ENCODE measurements around the gene NOTCH4. TPM values are rescaled to one million over a fixed set of nuclear protein-coding genes. Genes with fewer than 3 reads are reported as not detected.
A peak's percentile ranks its signal among the peaks of the same experiment; 100 is the strongest.

Gene NOTCH4
- total RNA-seq, 1 donor from 2014 or later = 9.9 TPM

DNA sequence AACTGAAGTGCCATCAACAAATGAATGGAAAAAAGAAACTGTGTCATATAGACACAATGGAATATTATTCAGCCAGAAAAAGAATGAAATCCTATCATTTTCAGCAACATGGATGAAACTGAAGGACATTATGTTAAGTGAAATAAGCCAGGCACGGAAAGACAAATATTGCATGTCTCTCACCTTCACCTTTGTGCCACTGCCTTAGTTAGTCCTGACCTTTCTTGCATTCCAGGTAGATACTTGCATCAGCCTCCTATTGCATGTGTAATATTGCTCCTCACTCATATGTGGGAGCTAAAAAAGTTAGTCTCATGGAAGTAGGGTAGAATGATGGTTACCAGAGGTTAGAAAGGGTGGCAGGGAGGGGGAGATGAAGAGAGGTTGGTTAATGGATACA, 14.9 kb downstream of the NOTCH4 start:
- Histone ChIP-seq H3K9ac (ENCODE audit: low read depth in 1 of 3, low read length in 3 of 3) (no peak overlapping the region), H3K4me1 (ENCODE audit: control insufficient read depth in 3 of 3, insufficient read depth in 3 of 3, low read length in 3 of 3) (no peaks in the 10 kb centered on the region), H3K27ac (ENCODE audit: low read depth, low read length) (no peak overlapping the region), H3K36me3 (ENCODE audit: control insufficient read depth in 3 of 3, insufficient read depth in 3 of 3, low read length in 3 of 3) (no peaks in the 10 kb centered on the region), H3K9me3 (ENCODE audit: control insufficient read depth in 3 of 3, low read length in 3 of 3) (no peaks in the 10 kb centered on the region), H3K4me3 (ENCODE audit: low read length in 3 of 3) (no peak overlapping the region), H3K27me3 (ENCODE audit: control insufficient read depth in 3 of 3, insufficient read depth in 3 of 3, low read length in 3 of 3) (peaks cover under 1 to 5% (median 4%) of the 10 kb centered on the region in 3 donors)

DNA sequence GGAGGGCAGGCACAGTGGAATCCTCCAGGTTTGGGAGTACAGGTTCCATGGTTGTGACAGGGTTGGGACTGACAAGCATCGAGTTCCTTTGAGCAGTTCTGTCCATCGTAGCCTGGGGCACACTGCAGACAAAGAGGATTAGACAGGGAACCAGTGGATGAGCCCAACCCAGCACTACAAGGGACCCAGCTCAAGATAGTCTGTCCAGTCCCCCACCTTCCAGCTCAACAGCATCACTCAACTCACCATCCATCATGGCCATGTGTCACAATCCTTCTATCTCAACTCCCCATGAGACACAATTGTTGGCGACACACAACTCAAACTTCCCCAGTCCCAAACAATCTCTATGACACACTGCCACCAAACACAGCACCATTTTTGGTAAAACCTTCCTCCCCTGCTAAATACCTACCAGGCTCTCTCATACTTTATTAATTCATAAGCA, 19.6 kb downstream of the NOTCH4 start:
- H3K27me3 ChIP-seq (ENCODE audit: control insufficient read depth in 3 of 3, insufficient read depth in 3 of 3, low read length in 3 of 3) = peaks cover 9 to 32% (median 19%) of the 10 kb centered on the region in 3 donors
- no peaks in the 10 kb centered on the region for H3K4me1 ChIP-seq (ENCODE audit: control insufficient read depth in 3 of 3, insufficient read depth in 3 of 3, low read length in 3 of 3)
- H3K9ac ChIP-seq (ENCODE audit: low read depth in 1 of 3, low read length in 3 of 3) = no peak overlapping the region
- no peaks in the 10 kb centered on the region for H3K9me3 ChIP-seq (ENCODE audit: control insufficient read depth in 3 of 3, low read length in 3 of 3)
- H3K27ac ChIP-seq (ENCODE audit: low read depth, low read length) = no peak overlapping the region
- no peak overlapping the region for H3K4me3 ChIP-seq (ENCODE audit: low read length in 3 of 3)
- H3K36me3 ChIP-seq (ENCODE audit: control insufficient read depth in 3 of 3, insufficient read depth in 3 of 3, low read length in 3 of 3) = no peaks in the 10 kb centered on the region

DNA sequence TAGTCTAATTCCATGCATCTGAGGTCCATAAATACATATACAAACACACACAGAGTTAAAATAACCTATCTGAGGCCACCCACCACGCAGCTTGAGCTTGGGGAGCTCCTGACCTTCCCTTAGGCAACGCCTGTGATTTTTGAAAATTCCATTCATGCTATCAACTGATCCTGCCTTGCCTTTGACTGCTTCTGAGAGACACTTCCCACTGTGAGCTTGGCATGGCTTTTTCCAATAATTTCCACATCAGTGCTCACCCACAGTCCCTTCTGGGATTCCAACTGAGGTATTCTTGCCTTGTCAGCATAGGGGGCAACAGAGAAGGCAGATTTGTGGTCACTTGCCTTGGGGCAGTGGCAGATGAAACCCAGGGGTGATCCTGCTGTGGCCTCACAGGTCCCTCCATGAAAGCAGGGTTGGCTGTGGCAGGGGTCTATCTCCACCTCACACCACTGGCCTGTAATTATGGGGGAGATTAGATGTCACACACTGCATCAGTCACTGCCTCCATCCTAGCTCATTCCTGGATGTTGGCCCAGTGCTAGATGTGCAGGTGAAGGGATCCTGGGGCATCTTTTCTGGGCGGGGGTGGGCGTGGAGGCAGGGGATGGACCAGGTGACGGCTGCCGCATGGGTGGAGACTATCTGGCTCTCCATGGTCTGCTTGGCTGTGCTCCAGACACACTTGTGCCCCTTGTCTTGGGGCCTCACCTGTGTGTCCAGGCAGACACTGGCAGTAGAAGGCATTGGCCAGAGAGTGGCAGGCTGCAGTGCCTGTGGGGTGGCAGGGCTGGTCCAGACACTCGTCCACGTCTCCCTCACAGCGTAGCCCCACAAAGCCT, 20.2 kb downstream of the NOTCH4 start:
- H3K9me3 ChIP-seq (ENCODE audit: control insufficient read depth in 3 of 3, low read length in 3 of 3) = no peaks in the 10 kb centered on the region
- H3K36me3 ChIP-seq (ENCODE audit: control insufficient read depth in 3 of 3, insufficient read depth in 3 of 3, low read length in 3 of 3) = no peaks in the 10 kb centered on the region
- no peak overlapping the region for H3K9ac ChIP-seq (ENCODE audit: low read depth in 1 of 3, low read length in 3 of 3)
- no peaks in the 10 kb centered on the region for H3K4me1 ChIP-seq (ENCODE audit: control insufficient read depth in 3 of 3, insufficient read depth in 3 of 3, low read length in 3 of 3)
- H3K4me3 ChIP-seq (ENCODE audit: low read length in 3 of 3) = no peak overlapping the region
- no peak overlapping the region for H3K27ac ChIP-seq (ENCODE audit: low read depth, low read length)
- H3K27me3 ChIP-seq (ENCODE audit: control insufficient read depth in 3 of 3, insufficient read depth in 3 of 3, low read length in 3 of 3) = peaks cover 9 to 32% (median 19%) of the 10 kb centered on the region in 3 donors

DNA sequence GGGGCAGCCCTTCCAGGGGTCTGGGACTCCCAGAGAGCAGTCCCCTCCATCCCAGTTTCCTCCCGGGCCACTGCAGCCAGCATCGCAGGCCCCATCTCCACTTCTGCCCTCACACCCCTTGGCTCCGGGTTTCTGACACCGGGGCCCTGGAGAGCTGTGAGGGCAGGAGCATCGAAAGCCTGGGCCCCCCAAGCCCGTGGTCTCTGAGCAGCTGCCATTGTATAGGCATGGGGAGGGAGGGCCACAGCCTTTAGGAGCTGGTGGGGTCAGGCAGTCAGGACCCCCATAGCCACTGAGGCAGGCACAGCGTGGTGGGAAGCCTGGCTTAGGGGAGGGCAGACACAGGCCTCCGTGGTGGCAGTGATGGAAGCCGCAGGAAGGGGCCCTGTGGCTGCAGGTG, 21.7 kb downstream of the NOTCH4 start:
- Histone ChIP-seq H3K27me3 (ENCODE audit: control insufficient read depth in 3 of 3, insufficient read depth in 3 of 3, low read length in 3 of 3) (peaks cover 9 to 32% (median 19%) of the 10 kb centered on the region in 3 donors), H3K9ac (ENCODE audit: low read depth in 1 of 3, low read length in 3 of 3) (no peak overlapping the region), H3K9me3 (ENCODE audit: control insufficient read depth in 3 of 3, low read length in 3 of 3) (no peaks in the 10 kb centered on the region), H3K27ac (ENCODE audit: low read depth, low read length) (no peak overlapping the region), H3K4me1 (ENCODE audit: control insufficient read depth in 3 of 3, insufficient read depth in 3 of 3, low read length in 3 of 3) (peaks cover 3 to 5% (median 3%) of the 10 kb centered on the region in 3 donors), H3K4me3 (ENCODE audit: low read length in 3 of 3) (no peak overlapping the region), H3K36me3 (ENCODE audit: control insufficient read depth in 3 of 3, insufficient read depth in 3 of 3, low read length in 3 of 3) (no peaks in the 10 kb centered on the region)

DNA sequence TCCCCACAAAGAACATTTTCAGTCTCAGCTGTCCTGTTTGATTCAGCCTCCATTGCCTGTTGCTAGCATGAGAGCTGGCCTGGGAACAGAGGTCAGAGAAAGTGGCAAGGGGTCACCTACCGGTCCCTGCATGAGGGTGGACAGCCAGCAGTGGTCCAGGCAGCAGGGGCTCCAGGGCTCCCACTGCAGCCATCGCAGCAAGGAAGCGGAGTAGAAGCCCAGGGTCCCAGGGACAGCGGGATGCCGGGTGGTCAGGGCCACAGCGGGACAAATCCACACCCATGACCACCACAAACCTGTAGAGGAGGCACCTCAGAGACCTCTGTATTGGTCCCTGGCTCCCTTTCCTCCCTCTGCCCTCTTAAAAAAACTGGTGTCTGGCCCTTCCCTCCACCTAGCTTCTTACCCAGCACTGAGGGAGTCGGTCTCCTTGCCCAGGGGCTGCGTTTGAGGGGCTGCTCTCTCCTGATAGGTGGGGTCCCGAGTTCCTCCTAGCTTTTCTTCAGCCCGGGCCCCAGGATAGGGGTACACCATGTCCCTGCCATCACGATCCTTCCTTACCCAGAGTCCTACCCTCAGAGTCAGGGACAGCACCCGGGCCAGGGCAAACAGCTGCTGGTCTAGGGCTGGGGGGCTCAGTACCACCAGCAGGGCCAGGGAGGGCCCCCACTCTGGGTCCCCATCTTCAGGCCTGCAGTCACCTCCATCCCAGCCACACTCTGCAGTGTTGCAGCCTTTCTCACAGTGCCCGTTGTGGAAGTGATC, 23.0 kb downstream of the NOTCH4 start:
- Histone ChIP-seq H3K27ac (ENCODE audit: low read depth, low read length) (no peak overlapping the region), H3K36me3 (ENCODE audit: control insufficient read depth in 3 of 3, insufficient read depth in 3 of 3, low read length in 3 of 3) (no peaks in the 10 kb centered on the region), H3K27me3 (ENCODE audit: control insufficient read depth in 3 of 3, insufficient read depth in 3 of 3, low read length in 3 of 3) (peaks cover 9 to 32% (median 19%) of the 10 kb centered on the region in 3 donors), H3K9me3 (ENCODE audit: control insufficient read depth in 3 of 3, low read length in 3 of 3) (no peaks in the 10 kb centered on the region), H3K4me1 (ENCODE audit: control insufficient read depth in 3 of 3, insufficient read depth in 3 of 3, low read length in 3 of 3) (peaks cover 12 to 17% (median 13%) of the 10 kb centered on the region in 3 donors), H3K9ac (ENCODE audit: low read depth in 1 of 3, low read length in 3 of 3) (no peak overlapping the region), H3K4me3 (ENCODE audit: low read length in 3 of 3) (no peak overlapping the region)

DNA sequence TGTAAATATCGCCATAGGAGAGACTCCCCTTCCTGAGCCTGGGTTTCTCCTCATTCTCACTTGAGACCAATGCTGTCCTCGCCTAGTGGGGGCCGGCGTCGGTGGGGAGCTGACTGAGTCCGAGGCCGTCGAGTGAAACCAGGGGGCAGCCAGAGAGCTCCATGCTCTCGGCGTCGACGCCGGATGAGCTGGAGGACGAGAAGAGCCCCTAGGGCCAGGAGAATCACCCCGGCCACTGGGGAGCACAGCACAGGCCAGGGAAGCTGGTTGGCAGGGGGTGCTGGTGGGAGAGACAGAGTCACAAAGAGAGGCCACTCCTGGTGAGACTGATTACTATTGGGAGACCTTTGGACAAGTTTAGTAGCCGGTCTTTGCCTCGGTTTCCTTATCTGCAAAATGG, 25.0 kb downstream of the NOTCH4 start:
- Histone ChIP-seq H3K36me3 (ENCODE audit: control insufficient read depth in 3 of 3, insufficient read depth in 3 of 3, low read length in 3 of 3) (no peaks in the 10 kb centered on the region), H3K4me3 (ENCODE audit: low read length in 3 of 3) (no peak overlapping the region), H3K9me3 (ENCODE audit: control insufficient read depth in 3 of 3, low read length in 3 of 3) (no peaks in the 10 kb centered on the region), H3K9ac (ENCODE audit: low read depth in 1 of 3, low read length in 3 of 3) (no peak overlapping the region), H3K27ac (ENCODE audit: low read depth, low read length) (no peak overlapping the region), H3K27me3 (ENCODE audit: control insufficient read depth in 3 of 3, insufficient read depth in 3 of 3, low read length in 3 of 3) (peaks cover 7 to 25% (median 14%) of the 10 kb centered on the region in 3 donors), H3K4me1 (ENCODE audit: control insufficient read depth in 3 of 3, insufficient read depth in 3 of 3, low read length in 3 of 3) (peaks cover 20 to 31% (median 21%) of the 10 kb centered on the region in 3 donors)

DNA sequence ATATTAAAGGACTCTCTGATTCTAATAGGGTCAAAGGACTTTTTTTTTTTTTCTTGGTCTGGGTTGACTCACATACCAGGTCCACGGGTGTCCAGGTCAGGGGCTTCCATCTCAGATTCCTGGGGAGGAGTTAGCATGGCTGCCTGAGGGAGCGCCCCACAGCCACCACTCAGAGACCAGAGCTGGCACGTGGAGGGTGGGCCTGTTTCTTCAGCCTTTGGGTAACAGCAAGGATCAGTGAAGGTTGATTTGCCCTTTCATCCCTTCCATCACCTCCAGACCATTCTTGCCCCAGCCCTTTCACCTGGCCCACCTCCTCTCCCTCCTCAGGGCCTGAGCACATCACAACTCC, 25.5 kb downstream of the NOTCH4 start:
- H3K27me3 ChIP-seq (ENCODE audit: control insufficient read depth in 3 of 3, insufficient read depth in 3 of 3, low read length in 3 of 3) = peaks cover 7 to 20% (median 10%) of the 10 kb centered on the region in 3 donors
- no peak overlapping the region for H3K27ac ChIP-seq (ENCODE audit: low read depth, low read length)
- H3K9ac ChIP-seq (ENCODE audit: low read depth in 1 of 3, low read length in 3 of 3) = no peak overlapping the region
- H3K9me3 ChIP-seq (ENCODE audit: control insufficient read depth in 3 of 3, low read length in 3 of 3) = no peaks in the 10 kb centered on the region
- peaks cover 20 to 31% (median 21%) of the 10 kb centered on the region in 3 donors for H3K4me1 ChIP-seq (ENCODE audit: control insufficient read depth in 3 of 3, insufficient read depth in 3 of 3, low read length in 3 of 3)
- H3K36me3 ChIP-seq (ENCODE audit: control insufficient read depth in 3 of 3, insufficient read depth in 3 of 3, low read length in 3 of 3) = no peaks in the 10 kb centered on the region
- no peak overlapping the region for H3K4me3 ChIP-seq (ENCODE audit: low read length in 3 of 3)

DNA sequence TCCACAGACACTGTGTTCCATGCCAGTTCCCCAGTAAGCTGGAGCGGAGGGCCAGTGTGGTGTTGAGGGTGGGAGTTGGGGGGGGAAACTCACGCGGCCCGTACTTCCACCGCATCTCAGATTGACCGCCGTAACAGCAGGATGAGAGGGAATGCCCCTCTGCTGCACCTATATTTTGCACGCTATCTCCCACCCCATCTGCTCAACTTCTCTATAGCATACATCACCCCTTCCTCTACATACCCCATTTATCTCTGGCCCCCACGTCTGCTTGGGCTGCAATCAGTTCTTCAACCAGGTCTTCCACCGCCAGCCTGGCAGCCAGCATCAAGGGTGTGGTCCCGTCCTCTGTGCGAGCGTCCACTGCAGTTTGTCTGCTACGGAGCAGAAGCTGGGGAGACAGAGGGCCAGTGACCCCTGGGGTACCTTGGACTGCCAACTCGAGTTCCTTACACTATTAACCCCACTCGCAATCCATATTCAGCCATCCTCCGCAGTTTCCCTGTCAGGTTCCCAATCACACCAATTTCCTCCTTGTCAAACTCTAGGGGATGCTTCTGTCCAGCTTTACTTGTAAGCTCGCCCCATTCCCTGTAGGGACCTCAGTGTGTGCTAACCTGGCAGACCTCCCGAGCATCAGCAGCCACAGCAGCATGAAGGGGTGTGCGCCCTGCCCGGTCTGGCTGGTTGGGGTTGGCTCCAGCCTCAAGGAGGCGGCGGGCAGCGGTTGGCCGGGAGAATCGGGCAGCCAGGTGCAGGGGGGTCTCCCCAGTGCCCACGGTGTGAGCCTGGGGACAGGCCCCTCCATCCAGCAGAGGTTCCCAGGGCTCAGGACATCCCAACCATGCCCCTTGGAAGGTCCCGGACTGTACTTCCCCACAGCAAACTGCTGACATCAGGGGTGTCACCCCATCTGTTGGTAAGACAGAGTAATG, 26.9 kb downstream of the NOTCH4 start:
- Histone ChIP-seq H3K27ac (ENCODE audit: low read depth, low read length) (peak overlapping the region; percentile 98), H3K4me3 (ENCODE audit: low read length in 3 of 3) (peak overlapping the region; percentile 95 to 100 (median 99)), H3K36me3 (ENCODE audit: control insufficient read depth in 3 of 3, insufficient read depth in 3 of 3, low read length in 3 of 3) (no peaks in the 10 kb centered on the region), H3K27me3 (ENCODE audit: control insufficient read depth in 3 of 3, insufficient read depth in 3 of 3, low read length in 3 of 3) (peaks cover 7 to 14% (median 8%) of the 10 kb centered on the region in 3 donors), H3K9ac (ENCODE audit: low read depth in 1 of 3, low read length in 3 of 3) (peak overlapping the region; percentile 99 to 100 (median 100)), H3K9me3 (ENCODE audit: control insufficient read depth in 3 of 3, low read length in 3 of 3) (no peaks in the 10 kb centered on the region), H3K4me1 (ENCODE audit: control insufficient read depth in 3 of 3, insufficient read depth in 3 of 3, low read length in 3 of 3) (peaks cover 24 to 34% (median 26%) of the 10 kb centered on the region in 3 donors)

DNA sequence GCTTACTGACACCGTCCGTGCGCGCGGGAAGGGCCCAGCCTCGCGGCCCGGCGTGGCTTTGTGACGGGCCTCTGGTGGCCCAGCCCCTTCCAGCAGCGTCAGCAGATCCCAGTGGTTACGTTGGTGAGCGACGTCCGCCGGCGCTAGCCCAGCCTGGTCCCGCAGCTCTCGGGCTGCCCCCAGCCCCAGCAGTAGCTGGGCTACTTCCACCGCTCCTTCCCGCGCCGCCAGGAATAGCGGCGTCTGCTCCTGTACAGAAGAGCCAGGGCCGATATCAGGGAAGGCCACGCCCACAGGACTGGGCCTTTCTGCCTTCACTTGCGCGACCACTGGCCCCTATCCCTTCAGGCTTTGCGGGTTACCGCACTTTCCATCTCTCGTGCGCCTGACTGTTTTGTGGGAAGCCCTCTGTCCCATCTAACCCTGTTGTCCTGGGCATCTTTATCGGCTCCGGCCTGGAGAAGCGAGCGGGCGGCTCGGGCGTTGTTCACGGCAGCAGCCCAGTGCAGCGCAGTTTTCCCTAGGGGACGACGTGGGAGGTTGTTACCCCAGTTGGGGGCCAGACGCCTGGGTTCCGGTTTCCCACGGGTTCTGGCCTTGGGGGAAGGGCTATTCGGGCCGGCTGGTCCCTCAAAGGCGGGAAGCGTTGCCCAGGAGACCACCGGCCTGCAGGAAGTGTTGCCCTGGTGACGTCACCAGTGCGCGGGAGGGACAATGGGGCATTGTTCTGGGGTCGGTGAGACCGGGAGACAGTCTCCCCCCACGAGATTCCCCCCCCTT, 27.8 kb downstream of the NOTCH4 start:
- H3K9ac ChIP-seq (ENCODE audit: low read depth in 1 of 3, low read length in 3 of 3) = peak overlapping the region; percentile 99 to 100 (median 100)
- peaks cover 24 to 41% (median 27%) of the 10 kb centered on the region in 3 donors for H3K4me1 ChIP-seq (ENCODE audit: control insufficient read depth in 3 of 3, insufficient read depth in 3 of 3, low read length in 3 of 3)

More for the DNA sequence above, 27.8 kb downstream of the NOTCH4 start:
- Histone ChIP-seq H3K4me3 (ENCODE audit: low read length in 3 of 3) (peak overlapping the region; percentile 95 to 100 (median 99)), H3K27ac (ENCODE audit: low read depth, low read length) (peak overlapping the region; percentile 98), H3K36me3 (ENCODE audit: control insufficient read depth in 3 of 3, insufficient read depth in 3 of 3, low read length in 3 of 3) (no peaks in the 10 kb centered on the region), H3K9me3 (ENCODE audit: control insufficient read depth in 3 of 3, low read length in 3 of 3) (no peaks in the 10 kb centered on the region), H3K27me3 (ENCODE audit: control insufficient read depth in 3 of 3, insufficient read depth in 3 of 3, low read length in 3 of 3) (peaks cover 5 to 7% (median 6%) of the 10 kb centered on the region in 3 donors)

Measured in skeletal muscle tissue (tissue), 4 donors.